Cardiac muscle cell (in vitro differentiated cells and primary cell): ENCODE measurements around the gene STK17A. TPM values are rescaled to one million over a fixed set of nuclear protein-coding genes. Genes with fewer than 3 reads are reported as not detected.
"Not testable (repeated sequence)": the region's sequence is repeated elsewhere in the genome, so short reads cannot be mapped to it uniquely, and the experiment has no call there.

Experiments
- DNase-seq, 2 donors: peaks; one replicate each; pipeline versions ENCODE4 v3.0.0 to v3.0.0-alpha.2; 2010 to 2017; ENCODE audit warnings: low read depth in 1 of 2, low spot score in 1 of 2
- H3K27ac ChIP-seq: fragments of 200-600 bp; sonication (generic); 2 replicates; pipeline ENCODE4 v1.5.1; 2016
- H3K27me3 ChIP-seq: fragments of 200-600 bp; sonication (generic); 2 replicates; pipeline ENCODE4 v1.6.0; 2016; ENCODE audit warnings: control low read depth
- H3K36me3 ChIP-seq: fragments of 200-600 bp; sonication (generic); 2 replicates; pipeline ENCODE4 v1.5.1; 2016; ENCODE audit warnings: control low read depth
- H3K4me1 ChIP-seq: fragments of 200-600 bp; sonication (generic); 2 replicates; pipeline ENCODE4 v1.8.1; 2017; ENCODE audit warnings: low read depth, mild to moderate bottlenecking, mixed run types
- H3K4me3 ChIP-seq: fragments of 200-600 bp; sonication (generic); 2 replicates; pipeline ENCODE4 v1.5.1; 2016; ENCODE audit warnings: mild to moderate bottlenecking
- H3K9me3 ChIP-seq: fragments of 200-600 bp; sonication (generic); 2 replicates; pipeline ENCODE4 v1.5.1; 2017; ENCODE audit warnings: low read depth, mild to moderate bottlenecking, control low read depth
- CTCF ChIP-seq: IDR thresholded peaks from 2 replicates; pipeline ENCODE4 v1.5.1; 2012; ENCODE audit warnings: low read depth, mild to moderate bottlenecking, low read length
- polyA plus RNA-seq: library from polyadenylated mRNA; unstranded; fragments of >200 nt; fragmentation: Nextera tagmentation; extraction: Ambion mirVana; gene quantifications from 2 replicates; pipeline ENCODE4 v1.2.1, GENCODE V29; 2016
- total RNA-seq: library from RNA; depleted of rRNA; stranded (reverse); fragments of >200 nt; gene quantifications from 2 replicates; pipeline ENCODE4 v1.2.3, GENCODE V29; 2016

STK17A gene
- total and polyA plus RNA-seq, 2 experiments from 2014 or later = 18.0 to 30.4 TPM

- Histone ChIP-seq H3K9me3 (no peaks in the 10 kb centered on the region), H3K27me3 (no peaks in the 10 kb centered on the region), H3K4me3 (no peak overlapping the region), H3K36me3 (peaks cover 5% of the 10 kb centered on the region), H3K4me1 (no peaks in the 10 kb centered on the region), H3K27ac (peak overlapping the region; percentile 30)
- no peak for DNase-seq
- TF ChIP-seq CTCF = no peak
Observed at GRCh38 chr7:43591558-43592180, 8.8 kb downstream of the STK17A start.

GRCh38 chr7:43592326-43592725 is 9.4 kb downstream of the STK17A start:
- Histone ChIP-seq H3K4me1 (no peaks in the 10 kb centered on the region), H3K27me3 (no peaks in the 10 kb centered on the region), H3K4me3 (no peak overlapping the region), H3K9me3 (no peaks in the 10 kb centered on the region), H3K36me3 (peaks cover 9% of the 10 kb centered on the region), H3K27ac (no peak overlapping the region)
- no peak for TF ChIP-seq CTCF
- no peak for DNase-seq

GRCh38 chr7:43593010-43593409 is 10.1 kb downstream of the STK17A start:
- no peak overlapping the region for H3K4me3 ChIP-seq
- TF ChIP-seq CTCF = no peak
- no peak for DNase-seq
- H3K27me3 ChIP-seq = no peaks in the 10 kb centered on the region
- H3K4me1 ChIP-seq = no peaks in the 10 kb centered on the region
- no peaks in the 10 kb centered on the region for H3K9me3 ChIP-seq
- no peak overlapping the region for H3K27ac ChIP-seq
- peaks cover 9% of the 10 kb centered on the region for H3K36me3 ChIP-seq

- Histone ChIP-seq H3K9me3 (no peaks in the 10 kb centered on the region), H3K36me3 (peaks cover 12% of the 10 kb centered on the region)
- no peak for DNase-seq
Observed at GRCh38 chr7:43594020-43594419, 11.1 kb downstream of the STK17A start.

GRCh38 chr7:43596426-43596825 is 13.5 kb downstream of the STK17A start:
- H3K4me1 ChIP-seq, H3K27ac ChIP-seq: not testable (repeated sequence)
- H3K36me3 ChIP-seq = peaks cover 24% of the 10 kb centered on the region

More at GRCh38 chr7:43594020-43594419, 11.1 kb downstream of the STK17A start:
- Histone ChIP-seq H3K27ac (no peak overlapping the region), H3K4me3 (no peak overlapping the region), H3K27me3 (no peaks in the 10 kb centered on the region), H3K4me1 (no peaks in the 10 kb centered on the region)
- no peak for TF ChIP-seq CTCF

GRCh38 chr7:43600056-43600455 is 17.1 kb downstream of the STK17A start:
- no peak overlapping the region for H3K27ac ChIP-seq
- no peak overlapping the region for H3K4me3 ChIP-seq
- H3K27me3 ChIP-seq = no peaks in the 10 kb centered on the region
- H3K36me3 ChIP-seq = peaks cover 25% of the 10 kb centered on the region
- no peaks in the 10 kb centered on the region for H3K4me1 ChIP-seq
- no peak for TF ChIP-seq CTCF
- no peak for DNase-seq
- H3K9me3 ChIP-seq = no peaks in the 10 kb centered on the region

More at GRCh38 chr7:43596426-43596825, 13.5 kb downstream of the STK17A start:
- not testable (repeated sequence) for DNase-seq, H3K9me3 ChIP-seq, H3K27me3 ChIP-seq, H3K4me3 ChIP-seq
